ENCODE data around the gene GUCY2D. TPM values are rescaled to one million over a fixed set of nuclear protein-coding genes. Genes with fewer than 3 reads are reported as not detected.

GUCY2D gene
- total RNA-seq, 1 donor from 2014 or later = not detected

DNA sequence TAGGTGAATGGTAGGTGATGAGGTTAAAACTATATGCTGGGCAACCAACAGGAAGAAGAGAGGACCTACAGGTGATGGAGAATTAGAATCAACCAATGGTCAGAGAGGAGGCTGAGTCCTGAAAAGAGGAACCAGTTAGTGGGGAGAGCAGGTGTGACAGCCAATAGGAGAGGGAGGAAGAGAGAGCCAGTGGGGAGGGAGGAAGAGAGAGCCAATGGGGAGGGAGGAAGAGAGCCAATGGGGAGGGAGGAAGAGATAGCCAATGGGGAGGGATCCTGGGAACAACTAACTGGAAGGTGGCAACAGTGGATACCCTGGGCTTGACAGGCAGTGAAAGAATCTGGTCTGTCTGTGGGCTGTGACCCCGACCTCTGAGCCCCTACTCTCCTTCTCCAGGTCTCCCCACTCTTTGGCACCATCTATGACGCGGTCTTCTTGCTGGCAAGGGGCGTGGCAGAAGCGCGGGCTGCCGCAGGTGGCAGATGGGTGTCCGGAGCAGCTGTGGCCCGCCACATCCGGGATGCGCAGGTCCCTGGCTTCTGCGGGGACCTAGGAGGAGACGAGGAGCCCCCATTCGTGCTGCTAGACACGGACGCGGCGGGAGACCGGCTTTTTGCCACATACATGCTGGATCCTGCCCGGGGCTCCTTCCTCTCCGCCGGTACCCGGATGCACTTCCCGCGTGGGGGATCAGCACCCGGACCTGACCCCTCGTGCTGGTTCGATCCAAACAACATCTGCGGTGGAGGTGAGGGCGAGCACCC is 3.7 kb downstream of the GUCY2D start:
- Histone ChIP-seq H3K4me3 (no peak overlapping the region), H3K27me3 (peaks cover 10% of the 10 kb centered on the region), H3K27ac (no peak overlapping the region), H3K9me3 (no peaks in the 10 kb centered on the region), H3K4me1 (peaks cover 14% of the 10 kb centered on the region), H3K36me3 (no peaks in the 10 kb centered on the region)
- no peak for TF ChIP-seq POLR2AphosphoS5 (IDR thresholded peaks at IDR 0.05; ENCODE audit: insufficient read depth in 1 of 2, low read depth in 1 of 2)
- TF ChIP-seq, protein P1, sequence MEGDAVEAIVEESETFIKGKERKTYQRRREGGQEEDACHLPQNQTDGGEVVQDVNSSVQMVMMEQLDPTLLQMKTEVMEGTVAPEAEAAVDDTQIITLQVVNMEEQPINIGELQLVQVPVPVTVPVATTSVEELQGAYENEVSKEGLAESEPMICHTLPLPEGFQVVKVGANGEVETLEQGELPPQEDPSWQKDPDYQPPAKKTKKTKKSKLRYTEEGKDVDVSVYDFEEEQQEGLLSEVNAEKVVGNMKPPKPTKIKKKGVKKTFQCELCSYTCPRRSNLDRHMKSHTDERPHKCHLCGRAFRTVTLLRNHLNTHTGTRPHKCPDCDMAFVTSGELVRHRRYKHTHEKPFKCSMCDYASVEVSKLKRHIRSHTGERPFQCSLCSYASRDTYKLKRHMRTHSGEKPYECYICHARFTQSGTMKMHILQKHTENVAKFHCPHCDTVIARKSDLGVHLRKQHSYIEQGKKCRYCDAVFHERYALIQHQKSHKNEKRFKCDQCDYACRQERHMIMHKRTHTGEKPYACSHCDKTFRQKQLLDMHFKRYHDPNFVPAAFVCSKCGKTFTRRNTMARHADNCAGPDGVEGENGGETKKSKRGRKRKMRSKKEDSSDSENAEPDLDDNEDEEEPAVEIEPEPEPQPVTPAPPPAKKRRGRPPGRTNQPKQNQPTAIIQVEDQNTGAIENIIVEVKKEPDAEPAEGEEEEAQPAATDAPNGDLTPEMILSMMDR (IDR thresholded peaks at IDR 0.05) = no peak
- TF ChIP-seq POLR2A (IDR thresholded peaks at IDR 0.05) = no peak
- DNase-seq (ENCODE audit: extremely low spot score in 2 of 2) = no peak
- intact Hi-C loops (cut with DNase I) = no loop called here

DNA sequence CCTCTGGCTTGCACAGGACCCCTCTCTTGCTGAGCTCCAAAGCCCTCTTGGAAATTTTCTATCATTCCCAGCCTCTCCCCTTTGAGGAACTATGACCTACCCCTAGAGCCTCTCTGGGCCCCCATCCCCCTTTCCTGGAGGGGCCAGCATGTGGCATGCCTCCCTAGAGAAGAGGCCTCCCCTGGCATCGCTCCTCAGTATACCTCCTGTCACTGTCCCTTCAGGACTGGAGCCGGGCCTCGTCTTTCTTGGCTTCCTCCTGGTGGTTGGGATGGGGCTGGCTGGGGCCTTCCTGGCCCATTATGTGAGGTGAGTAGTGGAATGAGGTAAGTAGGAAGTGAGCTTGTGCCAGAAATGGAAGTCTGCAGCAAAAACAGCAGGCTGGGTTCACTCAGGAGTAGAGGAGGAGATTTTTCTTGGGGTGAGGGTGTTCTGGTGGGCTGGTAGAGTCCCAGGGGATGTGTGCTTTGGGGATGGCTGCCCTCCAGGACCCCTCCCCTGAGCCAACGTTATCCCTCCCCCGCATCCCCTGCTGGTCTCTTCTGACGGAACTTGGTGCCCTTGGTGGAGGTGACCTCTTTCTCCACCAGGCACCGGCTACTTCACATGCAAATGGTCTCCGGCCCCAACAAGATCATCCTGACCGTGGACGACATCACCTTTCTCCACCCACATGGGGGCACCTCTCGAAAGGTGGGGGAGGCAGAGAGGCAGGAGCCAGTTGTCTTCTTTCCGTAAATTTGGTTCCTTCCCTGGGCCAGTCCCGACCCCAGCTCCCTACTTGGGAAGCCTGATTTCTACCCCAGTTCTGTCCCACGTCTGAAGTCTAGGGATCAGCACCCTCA is 4.6 kb downstream of the GUCY2D start:
- TF ChIP-seq, protein P1 (IDR thresholded peaks at IDR 0.05) = no peak
- no peaks in the 10 kb centered on the region for H3K36me3 ChIP-seq
- H3K4me1 ChIP-seq = peaks cover 11% of the 10 kb centered on the region
- no peak overlapping the region for H3K4me3 ChIP-seq
- no peak for DNase-seq (ENCODE audit: extremely low spot score in 2 of 2)
- no peaks in the 10 kb centered on the region for H3K9me3 ChIP-seq
- peaks cover 10% of the 10 kb centered on the region for H3K27me3 ChIP-seq
- intact Hi-C loops (cut with DNase I) = no loop called here
- no peak overlapping the region for H3K27ac ChIP-seq

DNA sequence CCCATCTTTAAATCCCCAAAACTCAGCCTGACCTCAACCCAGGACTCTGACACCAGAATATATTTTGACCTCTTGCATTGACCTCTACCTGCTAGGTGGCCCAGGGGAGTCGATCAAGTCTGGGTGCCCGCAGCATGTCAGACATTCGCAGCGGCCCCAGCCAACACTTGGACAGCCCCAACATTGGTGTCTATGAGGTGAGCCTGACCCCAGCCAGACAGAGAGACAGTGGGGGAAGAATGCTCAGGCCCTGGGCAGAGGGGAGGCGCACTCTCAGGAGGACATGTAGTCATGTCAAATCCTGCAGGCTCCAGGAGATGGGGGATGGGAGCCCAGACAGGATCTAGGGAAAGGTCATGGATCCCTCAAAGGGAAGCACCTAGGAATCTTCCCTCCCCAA is 5.4 kb downstream of the GUCY2D start:
- peaks cover 5% of the 10 kb centered on the region for H3K27me3 ChIP-seq

DNA sequence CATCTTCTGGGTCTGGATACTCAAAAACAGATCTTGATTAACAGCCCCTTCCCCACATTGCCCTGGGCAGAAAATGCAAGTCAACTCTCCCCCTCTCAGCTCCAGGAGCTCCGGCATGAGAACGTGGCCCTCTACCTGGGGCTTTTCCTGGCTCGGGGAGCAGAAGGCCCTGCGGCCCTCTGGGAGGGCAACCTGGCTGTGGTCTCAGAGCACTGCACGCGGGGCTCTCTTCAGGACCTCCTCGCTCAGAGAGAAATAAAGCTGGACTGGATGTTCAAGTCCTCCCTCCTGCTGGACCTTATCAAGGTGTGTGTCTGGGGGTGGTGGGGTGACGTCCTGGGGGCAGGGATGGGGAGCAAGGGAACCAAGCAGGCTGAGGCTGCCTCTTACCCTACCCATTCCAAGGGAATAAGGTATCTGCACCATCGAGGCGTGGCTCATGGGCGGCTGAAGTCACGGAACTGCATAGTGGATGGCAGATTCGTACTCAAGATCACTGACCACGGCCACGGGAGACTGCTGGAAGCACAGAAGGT is 9.7 kb downstream of the GUCY2D start:
- Histone ChIP-seq H3K4me1 (peaks cover 15% of the 10 kb centered on the region), H3K27ac (no peak overlapping the region), H3K4me3 (no peak overlapping the region), H3K9me3 (no peaks in the 10 kb centered on the region), H3K36me3 (no peaks in the 10 kb centered on the region), H3K27me3 (no peaks in the 10 kb centered on the region)
- DNase-seq (ENCODE audit: extremely low spot score in 2 of 2) = no peak
- intact Hi-C loops (cut with DNase I) = no loop called here
- TF ChIP-seq POLR2A (IDR thresholded peaks at IDR 0.05) (no peak), POLR2AphosphoS5 (IDR thresholded peaks at IDR 0.05; ENCODE audit: insufficient read depth in 1 of 2, low read depth in 1 of 2) (no peak)
- TF ChIP-seq, protein P1 (IDR thresholded peaks at IDR 0.05) = no peak

More for the DNA sequence above, 5.4 kb downstream of the GUCY2D start:
- intact Hi-C loops (cut with DNase I) = no loop called here
- Histone ChIP-seq H3K9me3 (no peaks in the 10 kb centered on the region), H3K4me1 (peaks cover 4% of the 10 kb centered on the region), H3K4me3 (no peak overlapping the region), H3K27ac (no peak overlapping the region), H3K36me3 (no peaks in the 10 kb centered on the region)
- no peak for DNase-seq (ENCODE audit: extremely low spot score in 2 of 2)
- no peak for TF ChIP-seq POLR2AphosphoS5 (IDR thresholded peaks at IDR 0.05; ENCODE audit: insufficient read depth in 1 of 2, low read depth in 1 of 2)
- TF ChIP-seq POLR2A (IDR thresholded peaks at IDR 0.05) = no peak
- TF ChIP-seq, protein P1 (IDR thresholded peaks at IDR 0.05) = no peak
